GM20431 (cell line): ENCODE measurements around the gene KCNJ18.
"Not testable (repeated sequence)": the region's sequence is repeated elsewhere in the genome, so short reads cannot be mapped to it uniquely, and the experiment has no call there.

Experiments
- in situ Hi-C: fragments of 300-500 bp; cut with MseI, MboI; formaldehyde crosslinking; loops from one replicate; pipeline ENCODE4 v1.15.0; 2020; ENCODE audit warnings: low sequenced_read_pairs; ENCODE audit not compliant: unreplicated experiment

Gene KCNJ18

DNA sequence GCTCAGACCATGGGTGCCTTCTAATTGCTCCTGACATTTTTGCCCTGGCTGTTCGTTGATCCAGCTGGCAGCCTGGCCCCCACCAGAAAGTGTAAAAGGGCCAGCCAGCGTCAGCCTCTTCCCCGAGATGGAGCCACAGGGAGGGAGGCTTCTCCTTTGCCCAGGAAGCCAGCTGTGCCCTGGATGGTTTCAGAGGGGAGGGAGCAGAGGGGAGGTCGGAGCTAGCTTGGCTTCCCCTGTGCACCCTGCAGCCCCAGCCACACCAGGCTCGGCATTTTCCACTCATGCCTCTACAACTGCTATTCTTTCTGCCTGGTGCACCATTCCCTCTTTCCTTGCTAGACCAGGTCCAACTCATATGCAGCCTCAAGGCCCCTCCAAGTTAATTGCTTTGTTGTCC is 56.4 kb downstream of the KCNJ18 start:
- in situ Hi-C loops: not testable (repeated sequence)

GRCh38 chr17:21749696-21750531 is 57.6 kb downstream of the KCNJ18 start:
- in situ Hi-C loops: not testable (repeated sequence)

DNA sequence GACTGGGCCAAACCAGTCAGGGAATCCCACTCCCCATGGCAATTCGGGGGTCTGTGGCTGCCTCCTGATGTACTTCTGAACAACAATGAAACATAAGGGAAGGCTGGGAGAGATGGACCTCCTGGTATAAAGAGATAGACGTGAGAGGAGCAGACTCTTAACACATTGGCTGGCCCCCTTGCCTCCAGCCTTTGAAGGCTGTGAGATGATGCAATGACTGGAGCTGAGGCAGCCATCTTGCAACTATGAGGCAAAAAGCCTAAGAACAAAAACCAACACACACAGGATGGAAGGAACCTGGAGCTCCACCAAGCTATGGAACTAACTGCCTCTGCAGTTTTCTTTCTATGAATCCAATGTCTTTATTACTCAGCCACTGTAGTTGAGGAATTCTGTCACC is 58.8 kb downstream of the KCNJ18 start:
- in situ Hi-C loops: not testable (repeated sequence)
